H1 (cell line): ENCODE measurements around the gene AMN1. TPM values are rescaled to one million over a fixed set of nuclear protein-coding genes. Genes with fewer than 3 reads are reported as not detected.

ENCODE experiments used
- CTCF ChIA-PET: fragments of 300-600 bp; sonication (Branson Sonifier 250); formaldehyde crosslinking; loops from one replicate; lab custom pipeline; 2021; ENCODE audit not compliant: partially characterized antibody; lab: Charles Lee
- POLR2A ChIA-PET: fragments of 300-600 bp; sonication (Branson Sonifier 250); formaldehyde crosslinking; loops from one replicate; lab custom pipeline; 2021; ENCODE audit warnings: inconsistent platforms; ENCODE audit not compliant: partially characterized antibody; lab: Charles Lee
- DNase-seq, 2 experiments: peaks; one replicate each; pipeline versions ENCODE4 v3.0.0 to v3.0.0-alpha.2; 2010 to 2022; ENCODE audit warnings: low spot score in 2 of 2, low read depth in 1 of 2, mixed read lengths in 1 of 2
- FAIRE-seq: peaks from 2 replicates; lab custom pipeline; 2011; peaks lifted over from hg19 to GRCh38; lab: Jason Lieb, UNC
- H2AFZ ChIP-seq: 2 replicates; pipeline ENCODE4 v1.8.1; 2012; ENCODE audit warnings: low read length, inconsistent platforms
- H2AK5ac ChIP-seq: 2 replicates; pipeline ENCODE4 v1.6.1; 2013; ENCODE audit warnings: low read depth, low read length
- H2BK120ac ChIP-seq: replicated peaks from 2 replicates; pipeline ENCODE3; 2013; ENCODE audit warnings: low read depth, low read length, inconsistent platforms
- H2BK12ac ChIP-seq: 2 replicates; pipeline ENCODE4 v1.6.1; 2013; ENCODE audit warnings: low read depth, low read length
- H2BK15ac ChIP-seq: 2 replicates; pipeline ENCODE4 v1.6.1; 2013; ENCODE audit warnings: low read length
- H2BK20ac ChIP-seq: 2 replicates; pipeline ENCODE4 v1.6.1; 2013; ENCODE audit warnings: low read length
- H2BK5ac ChIP-seq: 2 replicates; pipeline ENCODE4 v1.6.1; 2013; ENCODE audit warnings: low read depth, low read length
- H3K14ac ChIP-seq: 2 replicates; pipeline ENCODE4 v1.6.1; 2013; ENCODE audit warnings: inconsistent platforms; ENCODE audit not compliant: insufficient read length
- H3K18ac ChIP-seq: 2 replicates; pipeline ENCODE4 v1.6.1; 2013; ENCODE audit warnings: low read length; ENCODE audit errors: extremely low read depth
- H3K23ac ChIP-seq: 2 replicates; pipeline ENCODE4 v1.6.1; 2013; ENCODE audit warnings: inconsistent platforms; ENCODE audit not compliant: insufficient read length
- H3K23me2 ChIP-seq: 2 replicates; pipeline ENCODE4 v1.6.1; 2013; ENCODE audit warnings: low read depth, low read length
- H3K27ac ChIP-seq: 2 replicates; pipeline ENCODE4 v1.6.1; 2011; ENCODE audit warnings: low read depth, low read length, inconsistent platforms
- H3K27me3 ChIP-seq, 4 experiments: replicated peaks in 1 of 4; 1 replicate in 1 of 4; 2 replicates in 3 of 4; pipeline versions ENCODE4 v1.6.1 to v1.8.1; 2011 to 2013; ENCODE audit warnings: low read length in 3 of 4, mild to moderate bottlenecking in 3 of 4, inconsistent platforms in 2 of 4, mixed read lengths in 2 of 4, moderate library complexity in 1 of 4; ENCODE audit not compliant: control insufficient read depth in 3 of 4, insufficient read depth in 3 of 4; ENCODE audit errors: extremely low read depth in 1 of 4
- H3K36me3 ChIP-seq, 4 experiments: 2 replicates each; pipeline versions ENCODE4 v1.6.1 to v1.8.1; 2011 to 2013; ENCODE audit warnings: mild to moderate bottlenecking in 4 of 4, low read length in 3 of 4, moderate library complexity in 2 of 4, control low read depth in 1 of 4, inconsistent platforms in 1 of 4; ENCODE audit not compliant: insufficient read depth in 4 of 4, control insufficient read depth in 2 of 4
- H3K4ac ChIP-seq: replicated peaks from 2 replicates; pipeline ENCODE3; 2013; ENCODE audit warnings: low read length, low read depth, mixed read lengths, inconsistent platforms; ENCODE audit not compliant: insufficient read length
- H3K4me1 ChIP-seq, 4 experiments: replicated peaks in 1 of 4; 1 replicate in 1 of 4; 2 replicates in 3 of 4; pipeline versions ENCODE4 v1.6.1 to v1.8.1; 2011 to 2013; ENCODE audit warnings: low read length in 3 of 4, inconsistent platforms in 2 of 4, mixed read lengths in 1 of 4; ENCODE audit not compliant: insufficient read depth in 4 of 4, control insufficient read depth in 3 of 4
- H3K4me2 ChIP-seq, 2 experiments: 2 replicates each; pipeline versions ENCODE4 v1.6.1 to v1.8.1; 2011 to 2013; ENCODE audit warnings: low read depth in 2 of 2, low read length in 2 of 2, control low read depth in 1 of 2, inconsistent platforms in 1 of 2, mild to moderate bottlenecking in 1 of 2; ENCODE audit not compliant: insufficient read depth in 1 of 2
- H3K4me3 ChIP-seq, 4 experiments: fragments of 200-600, 300-600 bp in 1 of 4; sonication (generic), shearing (Covaris generic), sonication (Bioruptor Twin) in 1 of 4; 2 replicates each; pipeline versions ENCODE4 v1.5.1 to v1.8.1; 2011 to 2016; ENCODE audit warnings: low read length in 4 of 4, low read depth in 3 of 4, control low read depth in 2 of 4, inconsistent platforms in 2 of 4, mild to moderate bottlenecking in 2 of 4, mixed read lengths in 1 of 4, moderate library complexity in 1 of 4; ENCODE audit not compliant: insufficient read depth in 2 of 4; ENCODE audit errors: extremely low read depth in 1 of 4
- H3K56ac ChIP-seq: replicated peaks from 2 replicates; pipeline ENCODE3; 2013; ENCODE audit warnings: low read depth, mild to moderate bottlenecking, mixed read lengths, low read length, inconsistent platforms; ENCODE audit not compliant: insufficient read length
- H3K79me1 ChIP-seq: 2 replicates; pipeline ENCODE4 v1.6.1; 2013; ENCODE audit warnings: low read depth, low read length, control low read depth
- H3K79me2 ChIP-seq, 2 experiments: 2 replicates each; pipeline versions ENCODE4 v1.6.1 to v1.8.1; 2012 to 2013; ENCODE audit warnings: low read length in 2 of 2, mild to moderate bottlenecking in 2 of 2, inconsistent platforms in 1 of 2; ENCODE audit not compliant: insufficient read depth in 2 of 2, control insufficient read depth in 1 of 2
- H3K9ac ChIP-seq, 4 experiments: replicated peaks in 1 of 4; 1 replicate in 1 of 4; 2 replicates in 3 of 4; pipeline versions ENCODE4 v1.6.1 to v1.8.1; 2011 to 2013; ENCODE audit warnings: low read depth in 3 of 4, low read length in 3 of 4, control low read depth in 2 of 4, mild to moderate bottlenecking in 2 of 4, moderate library complexity in 2 of 4, inconsistent platforms in 1 of 4; ENCODE audit errors: extremely low read depth in 1 of 4
- H3K9me3 ChIP-seq, 2 experiments: 2 replicates each; pipeline versions ENCODE4 v1.6.1 to v1.8.1; 2012 to 2013; ENCODE audit warnings: mild to moderate bottlenecking in 2 of 2, moderate library complexity in 2 of 2, control low read depth in 1 of 2, inconsistent platforms in 1 of 2, low read depth in 1 of 2, low read length in 1 of 2, mixed read lengths in 1 of 2; ENCODE audit not compliant: insufficient read depth in 2 of 2
- H4K20me1 ChIP-seq, 2 experiments: replicated peaks in 1 of 2; 2 replicates each; pipeline versions ENCODE3 to v1.8.1; 2011 to 2013; ENCODE audit warnings: inconsistent platforms in 2 of 2, low read length in 2 of 2, mild to moderate bottlenecking in 1 of 2; ENCODE audit not compliant: insufficient read depth in 2 of 2, control insufficient read depth in 1 of 2
- H4K5ac ChIP-seq: 2 replicates; pipeline ENCODE4 v1.6.1; 2013; ENCODE audit warnings: low read length, low read depth, mixed read lengths, inconsistent platforms; ENCODE audit not compliant: insufficient read length
- H4K8ac ChIP-seq: 2 replicates; pipeline ENCODE4 v1.8.0; 2013; ENCODE audit warnings: mild to moderate bottlenecking, moderate library complexity, low read length, inconsistent platforms; ENCODE audit not compliant: insufficient read depth; ENCODE audit errors: extremely low read depth
- H4K91ac ChIP-seq: replicated peaks from 2 replicates; pipeline ENCODE3; 2013; ENCODE audit warnings: low read length, mixed read lengths, inconsistent platforms; ENCODE audit not compliant: insufficient read length
- BRCA1 ChIP-seq: IDR thresholded peaks from 2 replicates; pipeline ENCODE4 v1.6.1; 2012; ENCODE audit warnings: low read depth, low read length, improper control_type of control experiment
- CHD1 ChIP-seq: IDR thresholded peaks from 2 replicates; pipeline ENCODE4 v1.6.1; 2012; ENCODE audit warnings: low read depth, low read length, improper control_type of control experiment
- CHD2 ChIP-seq: IDR thresholded peaks from 2 replicates; pipeline ENCODE4 v1.6.1; 2012; ENCODE audit warnings: low read length, improper control_type of control experiment
- GTF2F1 ChIP-seq: IDR thresholded peaks from 2 replicates; pipeline ENCODE4 v1.6.1; 2012; ENCODE audit warnings: low read depth, low read length, improper control_type of control experiment, borderline replicate concordance
- JUN ChIP-seq: IDR thresholded peaks from 2 replicates; pipeline ENCODE4 v1.6.1; 2011; ENCODE audit warnings: low read depth, mild to moderate bottlenecking, improper control_type of control experiment, low read length
- YY1 ChIP-seq: IDR thresholded peaks from 2 replicates; pipeline ENCODE4 v1.6.1; 2011; ENCODE audit warnings: low read depth, mild to moderate bottlenecking, low read length
- WGBS, 2 experiments: shearing (Covaris generic) in 1 of 2; methylation state at CpG; one replicate each; pipeline versions ENCODE4 v1.1.6 to v1.1.7; 2013 to 2015; ENCODE audit warnings: low lambda C conversion rate in 2 of 2, mixed read lengths in 2 of 2, inconsistent platforms in 1 of 2, low coverage in 1 of 2, missing lambda C conversion rate in 1 of 2; ENCODE audit not compliant: insufficient replicate concordance in 2 of 2, insufficient coverage in 1 of 2, insufficient read length in 1 of 2; ENCODE audit errors: extremely low coverage in 1 of 2, missing lambda C conversion rate in 1 of 2; 5-methylcytosine and 5-hydroxymethylcytosine counted together
- polyA plus RNA-seq, 7 experiments: library from polyadenylated mRNA; depleted of rRNA in 3 of 7; stranded (reverse) in 5 of 7; unstranded in 2 of 7; fragments of >200 nt in 5 of 7; fragments of 200-250 nt in 2 of 7; gene quantifications; 1 replicate in 5 of 7; 2 replicates in 1 of 7; 4 replicates in 1 of 7; pipeline versions ENCODE4 v1.2.1 to v1.2.3, GENCODE V29; 2011 to 2013; ENCODE audit warnings: missing spikeins in 2 of 7, mixed read lengths in 2 of 7
- total RNA-seq: library from RNA; stranded (reverse); fragmentation: NEBNext Ultra II Directional; extraction: Animal tissue kit (Norgen Biotek cat#: 25700); gene quantifications from 2 replicates; pipeline ENCODE4 v1.2.1, GENCODE V29; 2021

Gene AMN1
- total and polyA plus RNA-seq, 2 of the 8 experiments (the other 6 are each of a cell fraction or from before 2014, with no cell fraction given), result 7.5 to 13.8 TPM

GRCh38 chr12:31714406-31715271 lies 14.2 kb downstream of the AMN1 start:
- Histone ChIP-seq H4K20me1 (no peaks in the 10 kb centered on the region), H4K5ac (no peak overlapping the region), H2BK5ac (no peak overlapping the region), H3K79me1 (no peaks in the 10 kb centered on the region), H2AFZ (no peak overlapping the region), H3K56ac (no peak overlapping the region), H3K4me2 (no peak overlapping the region), H3K23ac (no peak overlapping the region), H2BK20ac (no peak overlapping the region), H3K14ac (no peak overlapping the region), H3K27me3 (no peaks in the 10 kb centered on the region), H4K8ac (no peak overlapping the region), H3K79me2 (no peaks in the 10 kb centered on the region), H2BK120ac (no peak overlapping the region), H3K9me3 (no peaks in the 10 kb centered on the region; a peak in 1 of 4 replicates), H3K9ac (no peak overlapping the region; a peak in 1 of 7 replicates), H3K18ac (no peak overlapping the region), H3K27ac (no peak overlapping the region), H2BK12ac (no peak overlapping the region), H3K23me2 (peaks cover 1% of the 10 kb centered on the region; the same call in 1 of the 2 replicates), H2AK5ac (no peak overlapping the region), H3K36me3 (no peaks in the 10 kb centered on the region; a peak in 1 of 8 replicates), H2BK15ac (no peak overlapping the region), H4K91ac (no peak overlapping the region), H3K4ac (no peak overlapping the region), H3K4me3 (no peak overlapping the region), H3K4me1 (peaks cover 0 to 5% (median 1%) of the 10 kb centered on the region in 4 experiments; a peak in 2 of 7 replicates)
- FAIRE-seq, result no peak
- DNase-seq, result no peak
- CTCF ChIA-PET, result interaction anchor here (0.8 to 1.5 kb wide), 2 partner anchors 12 to 575 kb away, joined by 3 read pairs; no protein-coding TSS in a partner anchor
- 84% methylated on average over 3 of the region's 3 CpGs; no CpG with 5 or more reads in 1 of the 2 experiments for WGBS, 2 experiments
- POLR2A ChIA-PET, result interaction anchor here (1.1 to 1.4 kb wide), 4 partner anchors 10 to 255 kb away, joined by 3 read pairs; no protein-coding TSS in a partner anchor
- TF ChIP-seq CHD2 (no peak), JUN (no peak), YY1 (no peak), GTF2F1 (no peak), CHD1 (no peak), BRCA1 (no peak)
